ENCODE measurements around the gene ZNF407.
"Not testable (repeated sequence)": the region's sequence is repeated elsewhere in the genome, so short reads cannot be mapped to it uniquely, and the experiment has no call there.

The ZNF407 gene

DNA sequence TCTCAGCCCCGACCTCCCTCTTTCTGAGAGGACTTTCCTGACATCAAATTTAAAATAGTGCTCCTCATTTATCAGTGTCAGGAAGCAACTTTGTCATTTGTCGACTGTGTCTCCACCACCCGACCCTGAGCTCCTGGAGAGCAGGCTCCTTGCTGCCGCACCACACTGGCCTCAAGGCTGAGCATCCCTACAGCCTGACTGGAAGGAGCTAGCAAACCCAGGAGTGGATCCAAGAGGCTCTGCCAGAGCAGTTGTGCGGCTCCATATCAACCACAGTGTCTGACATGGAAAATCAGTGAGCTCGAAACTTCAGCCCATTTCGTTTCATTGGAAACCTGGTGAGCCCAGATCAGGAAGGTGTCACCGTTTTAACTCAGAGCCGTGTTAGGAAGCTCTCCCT is 486.1 kb downstream of the ZNF407 start:
- no peaks in the 10 kb centered on the region for H3K4me1 ChIP-seq (ENCODE audit: control insufficient read depth, low read length)
- TF ChIP-seq CTCF (IDR thresholded peaks at IDR 0.05; ENCODE audit: low read depth, low read length, poor library complexity, severe bottlenecking): no peak
- H3K9me3 ChIP-seq (ENCODE audit: control insufficient read depth, insufficient read depth, low read length): peaks cover 19% of the 10 kb centered on the region; the same call in 1 of the 2 replicates
- no peaks in the 10 kb centered on the region for H3F3A ChIP-seq (ENCODE audit: control insufficient read depth, insufficient read depth)
- no peak overlapping the region for H3K4me2 ChIP-seq (ENCODE audit: low read length)
- no peak overlapping the region for H3K27ac ChIP-seq (ENCODE audit: low read depth, low read length)
- no peaks in the 10 kb centered on the region for H3K27me3 ChIP-seq (ENCODE audit: control insufficient read depth, low read length)
- H3K36me3 ChIP-seq (ENCODE audit: control insufficient read depth, low read length): no peaks in the 10 kb centered on the region
- no peaks in the 10 kb centered on the region for H3K79me2 ChIP-seq (ENCODE audit: control insufficient read depth, low read length)
- no peaks in the 10 kb centered on the region for H4K20me1 ChIP-seq (ENCODE audit: control insufficient read depth, insufficient read depth, low read depth, low read length)
- no peaks in the 10 kb centered on the region for H3K9me2 ChIP-seq (replicated peaks; ENCODE audit: control insufficient read depth, low read length)
- H3K4me3 ChIP-seq (ENCODE audit: low read length): no peak overlapping the region

GRCh38 chr18:75085676-75086075 is 488.0 kb downstream of the ZNF407 start:
- not testable (repeated sequence) for H3K79me2 ChIP-seq (ENCODE audit: control insufficient read depth, low read length); H3K4me3 ChIP-seq (ENCODE audit: low read length); H3K36me3 ChIP-seq (ENCODE audit: control insufficient read depth, low read length); H3K4me2 ChIP-seq (ENCODE audit: low read length); H3F3A ChIP-seq (ENCODE audit: control insufficient read depth, insufficient read depth); H3K27ac ChIP-seq (ENCODE audit: low read depth, low read length); H4K20me1 ChIP-seq (ENCODE audit: control insufficient read depth, insufficient read depth, low read depth, low read length); H3K9me2 ChIP-seq (replicated peaks; ENCODE audit: control insufficient read depth, low read length); H3K4me1 ChIP-seq (ENCODE audit: control insufficient read depth, low read length); H3K27me3 ChIP-seq (ENCODE audit: control insufficient read depth, low read length)
- peaks cover 19% of the 10 kb centered on the region; the same call in 1 of the 2 replicates for H3K9me3 ChIP-seq (ENCODE audit: control insufficient read depth, insufficient read depth, low read length)

DNA sequence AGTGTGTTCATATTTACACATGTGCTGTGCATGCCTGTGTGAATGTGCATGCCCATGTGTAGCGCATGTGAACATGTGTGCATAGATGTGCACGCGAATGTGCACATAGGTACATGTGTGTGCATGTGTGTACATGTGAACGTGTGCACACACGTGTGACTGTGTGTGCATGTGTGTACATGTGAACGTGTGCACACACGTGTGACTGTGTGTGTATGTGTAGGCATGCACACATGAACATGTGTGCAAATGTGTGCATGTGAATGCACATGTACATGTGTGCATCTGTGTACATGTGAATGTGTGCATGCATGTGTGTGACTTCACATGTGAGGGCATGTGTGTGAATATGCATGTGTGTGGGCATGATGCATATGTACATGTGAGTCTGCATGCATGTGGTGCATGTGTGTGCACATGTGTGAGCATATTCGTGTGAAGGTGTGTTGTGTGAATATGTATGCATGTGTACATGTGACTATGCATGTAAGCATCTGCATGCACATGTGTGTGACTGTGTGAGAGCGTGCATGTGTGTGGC is 488.9 kb downstream of the ZNF407 start:
- peaks cover 19% of the 10 kb centered on the region; the same call in 1 of the 2 replicates for H3K9me3 ChIP-seq (ENCODE audit: control insufficient read depth, insufficient read depth, low read length)
- H3K36me3 ChIP-seq (ENCODE audit: control insufficient read depth, low read length): no peaks in the 10 kb centered on the region
- H3K79me2 ChIP-seq (ENCODE audit: control insufficient read depth, low read length): no peaks in the 10 kb centered on the region
- H3K9me2 ChIP-seq (replicated peaks; ENCODE audit: control insufficient read depth, low read length): no peaks in the 10 kb centered on the region
- TF ChIP-seq EZH2phosphoT487 (IDR thresholded peaks at IDR 0.05; ENCODE audit: borderline replicate concordance, low read length): no peak
- no peak for TF ChIP-seq CTCF (IDR thresholded peaks at IDR 0.05; ENCODE audit: low read depth, low read length, poor library complexity, severe bottlenecking)
- no peak overlapping the region for H3K4me2 ChIP-seq (ENCODE audit: low read length)
- H4K20me1 ChIP-seq (ENCODE audit: control insufficient read depth, insufficient read depth, low read depth, low read length): no peaks in the 10 kb centered on the region
- no peak overlapping the region for H3K27ac ChIP-seq (ENCODE audit: low read depth, low read length)
- H3K4me3 ChIP-seq (ENCODE audit: low read length): no peak overlapping the region
- no peaks in the 10 kb centered on the region for H3K4me1 ChIP-seq (ENCODE audit: control insufficient read depth, low read length)
- no peaks in the 10 kb centered on the region for H3K27me3 ChIP-seq (ENCODE audit: control insufficient read depth, low read length)
- H3F3A ChIP-seq (ENCODE audit: control insufficient read depth, insufficient read depth): no peaks in the 10 kb centered on the region

DNA sequence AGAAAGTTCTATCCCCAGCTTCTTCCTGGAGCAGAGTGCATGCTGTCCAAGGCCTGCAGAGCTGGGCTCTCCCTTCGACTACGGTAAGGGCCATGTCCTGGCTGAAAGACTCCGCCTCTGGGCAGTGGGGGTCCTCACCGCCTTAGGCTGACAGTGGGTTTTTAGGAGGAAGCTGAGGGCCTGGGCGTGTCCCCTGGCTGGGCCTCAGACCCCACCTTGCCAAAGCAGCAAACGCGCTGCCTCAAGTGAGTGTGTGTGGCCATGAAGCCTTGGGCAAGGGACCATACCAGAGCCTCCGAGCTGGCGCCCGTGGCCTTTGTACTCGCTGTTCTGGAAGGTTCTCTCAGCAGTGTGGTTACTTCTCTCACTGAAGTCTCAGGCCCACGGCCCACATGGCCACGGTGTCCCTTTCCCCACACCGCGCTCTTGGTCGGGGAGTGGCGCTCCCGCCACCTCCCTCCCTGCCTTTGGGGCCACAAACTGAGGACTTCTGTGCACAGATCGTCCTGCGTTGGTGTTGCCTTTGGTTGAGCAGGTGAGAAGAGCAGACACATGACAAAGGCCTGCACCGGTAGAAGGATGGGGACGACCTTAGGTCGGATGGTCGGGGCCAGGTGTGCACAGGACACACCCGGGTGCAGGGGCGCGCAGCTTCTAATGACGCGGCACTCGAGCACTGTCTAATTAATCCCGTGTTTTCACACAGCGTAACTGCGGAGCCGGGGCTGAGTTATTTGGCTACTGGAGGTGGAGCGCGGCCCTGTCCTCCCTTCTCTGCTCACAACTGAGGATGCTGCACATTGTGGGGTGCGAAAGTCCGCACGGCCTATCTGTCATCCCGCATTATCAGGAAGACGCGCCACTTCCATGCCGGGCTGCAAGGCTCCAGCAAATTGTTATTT is 489.7 kb downstream of the ZNF407 start:
- no peaks in the 10 kb centered on the region for H3K27me3 ChIP-seq (ENCODE audit: control insufficient read depth, low read length)
- H3F3A ChIP-seq (ENCODE audit: control insufficient read depth, insufficient read depth): no peaks in the 10 kb centered on the region
- H3K9me3 ChIP-seq (ENCODE audit: control insufficient read depth, insufficient read depth, low read length): peaks cover 19% of the 10 kb centered on the region; the same call in 1 of the 2 replicates
- no peak overlapping the region for H3K27ac ChIP-seq (ENCODE audit: low read depth, low read length)
- H3K4me2 ChIP-seq (ENCODE audit: low read length): no peak overlapping the region
- no peaks in the 10 kb centered on the region for H3K9me2 ChIP-seq (replicated peaks; ENCODE audit: control insufficient read depth, low read length)
- H3K79me2 ChIP-seq (ENCODE audit: control insufficient read depth, low read length): no peaks in the 10 kb centered on the region
- no peaks in the 10 kb centered on the region for H3K4me1 ChIP-seq (ENCODE audit: control insufficient read depth, low read length)
- H3K36me3 ChIP-seq (ENCODE audit: control insufficient read depth, low read length): no peaks in the 10 kb centered on the region
- no peak for TF ChIP-seq CTCF (IDR thresholded peaks at IDR 0.05; ENCODE audit: low read depth, low read length, poor library complexity, severe bottlenecking)
- TF ChIP-seq EZH2phosphoT487 (IDR thresholded peaks at IDR 0.05; ENCODE audit: borderline replicate concordance, low read length): no peak
- H4K20me1 ChIP-seq (ENCODE audit: control insufficient read depth, insufficient read depth, low read depth, low read length): no peaks in the 10 kb centered on the region
- no peak overlapping the region for H3K4me3 ChIP-seq (ENCODE audit: low read length)
